Measurements from ENCODE around the gene CXCL17.
"Not testable (repeated sequence)": the region's sequence is repeated elsewhere in the genome, so short reads cannot be mapped to it uniquely, and the experiment has no call there.

Gene CXCL17

DNA sequence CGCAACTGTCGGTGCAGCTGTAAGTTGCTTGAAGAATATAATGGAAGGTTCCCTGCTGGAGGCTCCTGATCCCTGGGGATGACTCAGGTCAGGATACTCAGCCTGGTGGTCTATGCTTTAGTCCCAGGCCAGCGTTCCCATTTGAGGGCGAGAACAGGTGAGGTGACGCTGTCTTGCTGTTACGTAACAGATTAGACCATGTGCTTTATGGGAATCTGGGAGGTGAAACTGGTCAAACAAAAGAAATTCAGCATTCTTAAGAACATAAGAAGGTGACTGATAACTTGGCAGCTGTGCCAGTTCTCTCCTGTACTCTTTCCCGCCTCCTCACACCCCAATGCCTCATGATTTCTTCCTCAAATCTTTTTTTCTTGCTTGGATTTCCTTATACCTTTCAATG is at the start of gene CXCL17:
Gene CXCL17, minus strand, starts transcription at position 114 of the 400 bp plus-strand sequence. CDS start 114 bp downstream, outside the sequence.
- no peak for TF ChIP-seq POLR2A (IDR thresholded peaks at IDR 0.05; ENCODE audit: low read depth, low read length)
- FAIRE-seq: no peak
- no peak for DNase-seq (ENCODE audit: insufficient read length, low spot score)

- no peak for TF ChIP-seq POLR2A (IDR thresholded peaks at IDR 0.05; ENCODE audit: low read depth, low read length)
- FAIRE-seq: no peak
- no peak for DNase-seq (ENCODE audit: insufficient read length, low spot score)
Measured at GRCh38 chr19:42488783-42489521, 46.2 kb upstream of the CXCL17 start.

DNA sequence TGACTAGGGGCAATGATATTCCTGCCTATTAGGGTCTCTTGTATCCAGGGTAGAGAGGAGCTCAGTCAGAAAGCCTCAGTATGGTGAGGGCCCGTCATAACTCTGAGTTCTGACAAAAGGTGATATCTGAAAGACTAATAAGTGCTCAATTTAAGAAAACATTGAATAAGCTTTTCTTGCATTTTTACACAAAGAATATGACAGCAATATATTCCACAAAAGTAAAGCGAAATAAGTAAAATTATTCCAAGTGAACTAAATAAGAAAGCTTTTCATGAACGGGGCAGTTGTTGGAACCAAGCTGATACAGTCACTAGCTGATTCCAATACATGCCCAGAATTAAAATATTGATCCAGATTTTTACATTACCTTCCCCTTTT is 45.0 kb upstream of the CXCL17 start:
- FAIRE-seq (no peak), DNase-seq (ENCODE audit: insufficient read length, low spot score) (no peak)
- TF ChIP-seq POLR2A (IDR thresholded peaks at IDR 0.05; ENCODE audit: low read depth, low read length): no peak

GRCh38 chr19:42487032-42487797 is 44.5 kb upstream of the CXCL17 start:
- DNase-seq (ENCODE audit: insufficient read length, low spot score) (no peak), FAIRE-seq (no peak)
- no peak for TF ChIP-seq POLR2A (IDR thresholded peaks at IDR 0.05; ENCODE audit: low read depth, low read length)

GRCh38 chr19:42485036-42485435 is 42.3 kb upstream of the CXCL17 start:
- not testable (repeated sequence) for DNase-seq (ENCODE audit: insufficient read length, low spot score)
- FAIRE-seq: peak; percentile 58

GRCh38 chr19:42480335-42481095 is 37.8 kb upstream of the CXCL17 start:
- FAIRE-seq (no peak), DNase-seq (ENCODE audit: insufficient read length, low spot score) (peak; percentile 47)
- TF ChIP-seq POLR2A (IDR thresholded peaks at IDR 0.05; ENCODE audit: low read depth, low read length): no peak

DNA sequence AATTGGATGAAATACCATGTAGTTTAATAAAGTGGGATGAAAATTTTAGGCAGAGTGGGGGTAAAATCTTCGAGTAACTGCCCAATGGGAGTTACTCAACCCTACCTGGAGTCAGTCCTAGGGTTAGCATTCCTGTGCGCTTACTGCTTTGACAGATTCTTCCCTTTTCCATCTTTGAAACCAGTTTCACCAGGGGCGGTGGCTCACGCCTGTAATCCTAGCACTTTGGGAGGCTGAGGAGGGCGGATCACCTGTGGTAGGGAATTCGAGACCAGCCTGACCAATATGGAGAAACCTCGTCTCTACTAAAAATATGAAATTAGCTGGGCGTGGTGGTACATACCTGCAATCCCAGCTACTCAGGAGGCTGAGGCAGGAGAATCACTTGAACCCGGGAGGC is 37.0 kb upstream of the CXCL17 start:
- no peak for FAIRE-seq
- no peak for DNase-seq (ENCODE audit: insufficient read length, low spot score)
- no peak for TF ChIP-seq POLR2A (IDR thresholded peaks at IDR 0.05; ENCODE audit: low read depth, low read length)

GRCh38 chr19:42478765-42479311 is 36.1 kb upstream of the CXCL17 start:
- DNase-seq (ENCODE audit: insufficient read length, low spot score) (no peak), FAIRE-seq (no peak)
- no peak for TF ChIP-seq POLR2A (IDR thresholded peaks at IDR 0.05; ENCODE audit: low read depth, low read length)

DNA sequence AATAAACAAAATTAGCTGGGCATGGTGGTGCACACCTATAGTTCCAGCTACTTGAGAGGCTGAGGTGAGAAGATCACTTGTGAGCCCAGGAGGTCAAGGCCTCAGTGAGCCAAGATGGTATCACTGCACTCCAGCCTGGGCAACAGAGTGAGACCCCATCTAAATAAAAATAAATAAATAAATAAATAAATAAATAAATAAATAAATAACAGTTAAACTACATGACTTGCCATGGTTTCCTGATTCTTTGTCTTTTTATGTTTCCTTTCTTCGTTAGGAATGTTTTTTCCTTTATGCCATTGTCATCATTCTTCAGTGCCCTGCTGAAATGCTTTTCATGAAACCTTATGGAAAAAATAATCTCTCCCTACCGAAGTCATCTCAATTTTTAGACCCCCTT is 35.2 kb upstream of the CXCL17 start:
- FAIRE-seq: no peak

GRCh38 chr19:42477117-42477516 is 34.4 kb upstream of the CXCL17 start:
- DNase-seq (ENCODE audit: insufficient read length, low spot score) (no peak), FAIRE-seq (no peak)
- no peak for TF ChIP-seq POLR2A (IDR thresholded peaks at IDR 0.05; ENCODE audit: low read depth, low read length)

More for the DNA sequence above, 35.2 kb upstream of the CXCL17 start:
- no peak for TF ChIP-seq POLR2A (IDR thresholded peaks at IDR 0.05; ENCODE audit: low read depth, low read length)
- no peak for DNase-seq (ENCODE audit: insufficient read length, low spot score)

- FAIRE-seq (no peak), DNase-seq (ENCODE audit: insufficient read length, low spot score) (no peak)
- TF ChIP-seq POLR2A (IDR thresholded peaks at IDR 0.05; ENCODE audit: low read depth, low read length): no peak
Measured at GRCh38 chr19:42475366-42475765, 32.6 kb upstream of the CXCL17 start.

GRCh38 chr19:42474743-42475142 is 32.0 kb upstream of the CXCL17 start:
- DNase-seq (ENCODE audit: insufficient read length, low spot score): no peak
- TF ChIP-seq POLR2A (IDR thresholded peaks at IDR 0.05; ENCODE audit: low read depth, low read length): no peak
- FAIRE-seq: no peak

- DNase-seq (ENCODE audit: insufficient read length, low spot score) (no peak), FAIRE-seq (no peak)
- no peak for TF ChIP-seq POLR2A (IDR thresholded peaks at IDR 0.05; ENCODE audit: low read depth, low read length)
Measured at GRCh38 chr19:42473686-42474085, 30.9 kb upstream of the CXCL17 start.

Data from H54 (cell line).